ENCODE measurements around the gene DOCK8. TPM values are rescaled to one million over a fixed set of nuclear protein-coding genes. Genes with fewer than 3 reads are reported as not detected.

Gene DOCK8
- total RNA-seq, 3 donors from 2014 or later: 18.4 to 34.1 (median 20.8) TPM

DNA sequence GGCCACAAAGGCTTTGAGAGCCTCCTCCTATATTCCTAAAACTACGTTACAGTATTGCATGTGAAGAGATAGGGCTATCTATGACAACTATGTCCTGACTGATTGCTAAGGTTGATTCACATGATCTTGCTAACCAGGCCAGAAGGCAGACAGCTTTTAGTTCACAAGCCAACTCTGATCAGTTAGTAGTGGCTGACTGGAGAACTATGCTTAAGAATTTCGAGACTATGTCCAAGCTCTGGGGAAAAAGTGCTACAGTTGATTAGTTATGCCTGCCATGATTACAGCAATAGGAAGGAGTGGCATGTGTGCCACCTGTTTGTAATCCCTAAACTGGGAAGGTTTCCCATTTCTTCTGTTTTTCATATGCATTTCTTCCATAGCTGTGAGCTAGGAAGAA lies 223.4 kb downstream of the DOCK8 start:
- H3K4me3 ChIP-seq: no peak overlapping the region
- H3K9me3 ChIP-seq: no peaks in the 10 kb centered on the region
- no peaks in the 10 kb centered on the region for H3K27me3 ChIP-seq
- intact Hi-C loops (cut with DNase I; ENCODE audit: low total_unique reads): no loop called here
- DNase-seq (ENCODE audit: low spot score in 2 of 2): no peak
- TF ChIP-seq POLR2A (IDR thresholded peaks at IDR 0.05) (no peak), POLR2AphosphoS5 (IDR thresholded peaks at IDR 0.05) (no peak)
- TF ChIP-seq, protein P1, sequence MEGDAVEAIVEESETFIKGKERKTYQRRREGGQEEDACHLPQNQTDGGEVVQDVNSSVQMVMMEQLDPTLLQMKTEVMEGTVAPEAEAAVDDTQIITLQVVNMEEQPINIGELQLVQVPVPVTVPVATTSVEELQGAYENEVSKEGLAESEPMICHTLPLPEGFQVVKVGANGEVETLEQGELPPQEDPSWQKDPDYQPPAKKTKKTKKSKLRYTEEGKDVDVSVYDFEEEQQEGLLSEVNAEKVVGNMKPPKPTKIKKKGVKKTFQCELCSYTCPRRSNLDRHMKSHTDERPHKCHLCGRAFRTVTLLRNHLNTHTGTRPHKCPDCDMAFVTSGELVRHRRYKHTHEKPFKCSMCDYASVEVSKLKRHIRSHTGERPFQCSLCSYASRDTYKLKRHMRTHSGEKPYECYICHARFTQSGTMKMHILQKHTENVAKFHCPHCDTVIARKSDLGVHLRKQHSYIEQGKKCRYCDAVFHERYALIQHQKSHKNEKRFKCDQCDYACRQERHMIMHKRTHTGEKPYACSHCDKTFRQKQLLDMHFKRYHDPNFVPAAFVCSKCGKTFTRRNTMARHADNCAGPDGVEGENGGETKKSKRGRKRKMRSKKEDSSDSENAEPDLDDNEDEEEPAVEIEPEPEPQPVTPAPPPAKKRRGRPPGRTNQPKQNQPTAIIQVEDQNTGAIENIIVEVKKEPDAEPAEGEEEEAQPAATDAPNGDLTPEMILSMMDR (IDR thresholded peaks at IDR 0.05): no peak
- peaks cover 11% of the 10 kb centered on the region for H3K36me3 ChIP-seq
- H3K4me1 ChIP-seq: no peaks in the 10 kb centered on the region
- H3K27ac ChIP-seq: peak overlapping the region; percentile 4 to 77

DNA sequence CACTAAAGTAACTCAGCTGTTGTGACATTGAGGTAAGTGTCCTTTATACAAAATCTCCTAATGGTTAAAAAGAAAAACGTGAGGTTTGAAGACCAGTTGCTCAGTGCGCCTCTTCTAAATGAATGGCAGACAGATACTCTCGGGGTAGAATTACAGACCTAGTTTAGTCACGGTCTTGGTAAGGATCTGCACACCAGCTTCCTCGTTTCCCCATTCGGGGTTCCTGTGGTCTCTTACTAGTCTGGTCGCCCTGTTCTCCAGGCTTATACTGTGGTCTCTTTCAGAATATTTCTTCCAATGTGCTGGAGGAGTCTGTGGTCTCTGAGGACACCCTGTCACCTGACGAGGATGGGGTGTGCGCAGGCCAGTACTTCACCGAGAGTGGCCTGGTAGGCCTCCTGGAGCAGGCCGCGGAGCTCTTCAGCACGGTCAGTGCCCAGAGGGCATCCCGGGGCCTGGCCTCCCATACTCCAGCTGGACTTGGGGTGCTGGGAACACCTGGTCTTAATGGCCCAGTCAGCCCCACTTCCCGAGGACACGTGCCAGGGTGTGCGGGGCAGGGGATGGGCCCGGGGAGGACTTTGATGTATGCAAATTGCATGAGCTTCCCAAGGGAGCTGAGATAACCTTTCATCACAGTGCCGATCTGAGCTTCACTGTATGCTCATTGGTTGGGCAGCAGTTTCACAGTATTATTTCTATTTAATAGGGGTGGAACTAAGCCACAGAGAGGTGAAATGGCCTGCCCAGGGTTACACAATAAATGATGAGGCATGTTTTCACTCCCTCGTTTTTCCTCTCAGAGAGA lies 224.5 kb downstream of the DOCK8 start:
- TF ChIP-seq, protein P1 (IDR thresholded peaks at IDR 0.05): no peak
- intact Hi-C loops (cut with DNase I; ENCODE audit: low total_unique reads): no loop called here

DNA sequence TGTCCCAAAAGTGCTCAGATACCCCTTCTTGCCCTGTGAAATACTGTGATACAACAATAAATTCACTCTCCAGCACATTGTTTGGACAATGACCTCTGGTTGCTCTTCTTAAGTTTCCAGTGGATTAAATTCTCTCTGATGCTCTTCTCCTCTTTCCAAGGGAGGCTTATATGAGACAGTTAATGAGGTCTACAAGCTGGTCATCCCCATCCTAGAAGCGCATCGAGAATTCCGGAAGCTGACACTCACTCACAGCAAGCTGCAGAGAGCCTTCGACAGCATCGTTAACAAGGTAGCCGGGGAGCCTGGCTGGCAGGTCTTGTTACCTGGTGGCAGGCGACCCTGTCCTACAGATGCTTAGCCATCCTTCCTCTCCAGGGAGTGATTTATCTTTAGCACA lies 226.5 kb downstream of the DOCK8 start:
- Histone ChIP-seq H3K9me3 (no peaks in the 10 kb centered on the region), H3K27me3 (no peaks in the 10 kb centered on the region), H3K36me3 (peaks cover 5% of the 10 kb centered on the region), H3K4me3 (no peak overlapping the region), H3K4me1 (no peaks in the 10 kb centered on the region), H3K27ac (no peak overlapping the region)
- no peak for DNase-seq (ENCODE audit: low spot score in 2 of 2)
- TF ChIP-seq POLR2A (IDR thresholded peaks at IDR 0.05): no peak
- no peak for TF ChIP-seq POLR2AphosphoS5 (IDR thresholded peaks at IDR 0.05)
- TF ChIP-seq, protein P1 (IDR thresholded peaks at IDR 0.05): no peak
- intact Hi-C loops (cut with DNase I; ENCODE audit: low total_unique reads): no loop called here

More for the DNA sequence above, 224.5 kb downstream of the DOCK8 start:
- Histone ChIP-seq H3K36me3 (peaks cover 11% of the 10 kb centered on the region), H3K9me3 (no peaks in the 10 kb centered on the region), H3K4me3 (no peak overlapping the region), H3K27me3 (no peaks in the 10 kb centered on the region), H3K27ac (peak overlapping the region in 1 of 2 donors; percentile 77), H3K4me1 (no peaks in the 10 kb centered on the region)
- DNase-seq (ENCODE audit: low spot score in 2 of 2): no peak

DNA sequence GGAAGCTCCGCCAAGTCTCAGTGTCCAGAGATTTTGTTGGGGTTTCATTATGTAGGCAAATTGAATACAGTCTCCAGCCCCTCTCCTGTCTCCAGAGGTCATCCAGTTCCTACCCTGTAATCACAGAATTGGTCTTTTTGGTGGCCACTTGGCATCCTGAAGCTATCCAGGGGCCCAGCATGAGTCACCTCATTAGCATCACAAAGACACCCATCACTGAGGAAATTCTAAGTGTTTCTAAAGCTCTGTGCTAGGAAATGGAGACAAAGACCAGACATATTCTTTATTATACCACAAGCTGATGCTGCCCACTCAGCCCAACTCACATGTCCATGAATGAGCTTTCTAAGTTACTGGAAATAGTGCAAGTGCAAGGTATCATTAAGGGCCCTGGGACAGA lies 229.9 kb downstream of the DOCK8 start:
- no peaks in the 10 kb centered on the region for H3K9me3 ChIP-seq
- H3K36me3 ChIP-seq: peaks cover 5% of the 10 kb centered on the region
- no peak overlapping the region for H3K27ac ChIP-seq
- no peak for DNase-seq (ENCODE audit: low spot score in 2 of 2)
- H3K4me1 ChIP-seq: no peaks in the 10 kb centered on the region
- intact Hi-C loops (cut with DNase I; ENCODE audit: low total_unique reads): no loop called here
- no peak for TF ChIP-seq POLR2AphosphoS5 (IDR thresholded peaks at IDR 0.05)
- TF ChIP-seq, protein P1 (IDR thresholded peaks at IDR 0.05): no peak
- TF ChIP-seq POLR2A (IDR thresholded peaks at IDR 0.05): no peak
- H3K4me3 ChIP-seq: no peak overlapping the region
- H3K27me3 ChIP-seq: no peaks in the 10 kb centered on the region

DNA sequence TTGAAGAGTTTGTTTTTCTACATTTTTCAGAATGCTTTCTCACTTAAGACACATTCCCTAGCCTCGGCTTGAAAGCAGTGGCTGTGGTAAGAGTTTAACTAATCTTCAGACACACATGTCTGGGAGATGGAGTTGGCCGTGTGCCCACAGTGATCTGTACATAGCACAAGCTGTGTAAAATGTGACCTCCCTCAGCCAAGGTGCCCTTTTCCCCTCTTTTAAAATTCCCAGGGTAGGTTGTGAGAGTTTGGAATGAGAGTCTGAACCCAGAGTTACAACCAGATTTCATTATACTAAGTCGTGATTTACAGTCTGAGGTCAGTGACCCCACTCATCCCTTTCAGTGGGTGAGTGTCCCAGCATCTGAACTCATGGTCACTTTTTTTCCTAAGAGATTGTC lies 230.4 kb downstream of the DOCK8 start:
- H3K9me3 ChIP-seq: no peaks in the 10 kb centered on the region
- no peaks in the 10 kb centered on the region for H3K27me3 ChIP-seq
- intact Hi-C loops (cut with DNase I; ENCODE audit: low total_unique reads): no loop called here
- no peaks in the 10 kb centered on the region for H3K4me1 ChIP-seq
- TF ChIP-seq POLR2A (IDR thresholded peaks at IDR 0.05) (no peak), POLR2AphosphoS5 (IDR thresholded peaks at IDR 0.05) (no peak)
- TF ChIP-seq, protein P1 (IDR thresholded peaks at IDR 0.05): no peak
- H3K27ac ChIP-seq: no peak overlapping the region
- H3K4me3 ChIP-seq: no peak overlapping the region
- H3K36me3 ChIP-seq: peaks cover 5% of the 10 kb centered on the region
- no peak for DNase-seq (ENCODE audit: low spot score in 2 of 2)
